Kidney (tissue), 14 donors: ENCODE results near the gene AMIGO2. TPM values are rescaled to one million over a fixed set of nuclear protein-coding genes. Genes with fewer than 3 reads are reported as not detected.

Source experiments
- DNase-seq, 5 donors: peaks; one replicate each; pipeline ENCODE4 v3.0.0-alpha.2; 2013 to 2020
- FAIRE-seq: peaks from 2 replicates; lab custom pipeline; 2012; peaks lifted over from hg19 to GRCh38; lab: Jason Lieb, UNC
- H3K27ac ChIP-seq, 2 donors: one replicate each; pipeline ENCODE4 v1.7.0; 2013; ENCODE audit warnings: low read depth in 2 of 2, low read length in 2 of 2, inconsistent platforms in 1 of 2
- H3K27me3 ChIP-seq: one replicate; pipeline ENCODE4 v1.7.1; 2013; ENCODE audit warnings: low read length, inconsistent platforms; ENCODE audit not compliant: control insufficient read depth, insufficient read depth
- H3K36me3 ChIP-seq, 3 donors: one replicate each; pipeline versions ENCODE4 v1.7.0 to v1.7.1; 2013; ENCODE audit warnings: low read length in 3 of 3, control low read depth in 1 of 3, inconsistent platforms in 1 of 3; ENCODE audit not compliant: insufficient read depth in 3 of 3, control insufficient read depth in 2 of 3
- H3K4me1 ChIP-seq, 3 donors: one replicate each; pipeline versions ENCODE4 v1.7.0 to v1.7.1; 2013; ENCODE audit warnings: low read length in 3 of 3, inconsistent platforms in 1 of 3, low read depth in 1 of 3; ENCODE audit not compliant: control insufficient read depth in 2 of 3, insufficient read depth in 2 of 3
- H3K4me3 ChIP-seq, 3 donors: one replicate each; pipeline versions ENCODE4 v1.7.0 to v1.8.1; 2013; ENCODE audit warnings: low read length in 3 of 3, control low read depth in 1 of 3, inconsistent platforms in 1 of 3
- H3K9ac ChIP-seq, 3 donors: one replicate each; pipeline versions ENCODE4 v1.7.0 to v1.7.1; 2013; ENCODE audit warnings: low read length in 3 of 3, control low read depth in 1 of 3, inconsistent platforms in 1 of 3
- H3K9me3 ChIP-seq, 3 donors: one replicate each; pipeline versions ENCODE4 v1.7.0 to v1.7.1; 2013; ENCODE audit warnings: low read length in 3 of 3, control low read depth in 1 of 3, inconsistent platforms in 1 of 3; ENCODE audit not compliant: control insufficient read depth in 2 of 3, insufficient read depth in 1 of 3
- CTCF ChIP-seq: IDR thresholded peaks from 3 replicates; pipeline ENCODE4 v1.5.1; 2012; ENCODE audit warnings: mild to moderate bottlenecking, moderate library complexity, borderline replicate concordance; ENCODE audit not compliant: insufficient read depth; ENCODE audit errors: extremely low read depth
- intact Hi-C: fragments of 100-400 bp; cut with DNase I; formaldehyde crosslinking; loops from one replicate; pipeline ENCODE4 v1.11.1; 2022
- polyA plus RNA-seq: library from polyadenylated mRNA; stranded (reverse); fragments of 350-450 nt; fragmentation: Illumina TruSeq; extraction: RNeasy Lipid Tissue Mini Kit (QIAGEN cat#74804); gene quantifications from one replicate; pipeline ENCODE4 v1.2.3, GENCODE V29; 2014; ENCODE audit warnings: low read depth, low replicate concordance; ENCODE audit not compliant: insufficient read depth
- total RNA-seq: library from RNA; stranded (reverse); fragmentation: NEBNext Ultra II Directional; extraction: Animal tissue kit (Norgen Biotek cat#: 25700); gene quantifications from one replicate; pipeline ENCODE4 v1.2.1, GENCODE V29; 2021
- donor health status: control.
- donor health status: control.
- donor health status: control.
- donor health status: control.
- donor health status: control.
- donor health status: DM: yes; HTN: yes; CAD: no.
- donor health status: Normal renal cell carcinoma (clear cell type).

AMIGO2 gene
- total and polyA plus RNA-seq, 2 donors from 2014 or later, result 8.7 to 12.2 TPM

GRCh38 chr12:47038270-47038748 is 41.5 kb downstream of the AMIGO2 start:
- H3K9ac ChIP-seq, result no peak overlapping the region
- peaks cover 0 to 10% (median under 1%) of the 10 kb centered on the region in 3 donors for H3K4me1 ChIP-seq
- no peaks in the 10 kb centered on the region for H3K36me3 ChIP-seq
- H3K4me3 ChIP-seq, result no peak overlapping the region
- H3K27me3 ChIP-seq, result no peaks in the 10 kb centered on the region
- H3K9me3 ChIP-seq, result no peaks in the 10 kb centered on the region
- peak overlapping the region in 1 of 2 donors; percentile 32 for H3K27ac ChIP-seq
- TF ChIP-seq CTCF, result no peak
- DNase-seq, result peak in 2 of 5 donors; percentile 78 to 83
- FAIRE-seq, result peak; percentile 96
- intact Hi-C loops, result loop anchor here (10.0 kb wide), 2 partner anchors 266 to 646 kb away; no protein-coding TSS in a partner anchor

GRCh38 chr12:47035484-47035883 is 44.3 kb downstream of the AMIGO2 start:
- peaks cover 0 to 15% (median 5%) of the 10 kb centered on the region in 3 donors for H3K4me1 ChIP-seq
- H3K4me3 ChIP-seq, result no peak overlapping the region
- H3K9ac ChIP-seq, result no peak overlapping the region
- intact Hi-C loops, result loop anchor here (10.0 kb wide), 2 partner anchors 269 to 649 kb away; no protein-coding TSS in a partner anchor
- H3K36me3 ChIP-seq, result no peaks in the 10 kb centered on the region
- H3K27ac ChIP-seq, result no peak overlapping the region
- DNase-seq (peak in 1 of 5 donors; percentile 12), FAIRE-seq (no peak)
- H3K9me3 ChIP-seq, result no peaks in the 10 kb centered on the region
- no peaks in the 10 kb centered on the region for H3K27me3 ChIP-seq
- TF ChIP-seq CTCF, result no peak

- intact Hi-C loops, result loop anchor here (10.0 kb wide), 2 partner anchors 270 to 650 kb away; no protein-coding TSS in a partner anchor
- Histone ChIP-seq H3K4me3 (no peak overlapping the region), H3K36me3 (no peaks in the 10 kb centered on the region), H3K27me3 (no peaks in the 10 kb centered on the region), H3K9ac (no peak overlapping the region), H3K4me1 (peaks cover 0 to 12% (median 5%) of the 10 kb centered on the region in 3 donors), H3K9me3 (no peaks in the 10 kb centered on the region), H3K27ac (no peak overlapping the region)
- FAIRE-seq (no peak), DNase-seq (no peak)
- no peak for TF ChIP-seq CTCF
Measured at GRCh38 chr12:47034661-47035060, 45.1 kb downstream of the AMIGO2 start.
